RWPE1 (cell line): Measurements from ENCODE around the gene BRD3.

Experiments
- CTCF ChIA-PET: fragments of 350-600 bp; sonication (Branson Sonifier 250); formaldehyde crosslinking; extraction: SDS; loops from one replicate; lab custom pipeline; 2021; lab: Yijun Ruan, JAX
- POLR2A ChIA-PET: fragments of 400-600 bp; formaldehyde crosslinking; extraction: SDS; loops from one replicate; lab custom pipeline; 2020; ENCODE audit warnings: antibody characterized with exemption; ENCODE audit not compliant: low non-redundant PET; lab: Yijun Ruan, JAX
- DNase-seq: peaks from one replicate; pipeline ENCODE4 v3.0.0; 2012; ENCODE audit warnings: low spot score
- H3K27ac ChIP-seq: fragments of 450-650 bp; 2 replicates; pipeline ENCODE4 v1.5.1; 2017
- CTCF ChIP-seq: fragments of 450-650 bp; conservative IDR thresholded peaks from 2 replicates; pipeline ENCODE4 v1.5.1; 2017; ENCODE audit warnings: low read depth, mild to moderate bottlenecking

The BRD3 gene

GRCh38 chr9:133986061-133986460 is 81.8 kb downstream of the BRD3 start:
- peak overlapping the region; percentile 99 for H3K27ac ChIP-seq
- no peak for DNase-seq
- ChIA-PET CTCF (no interaction called here), POLR2A (no interaction called here)
- TF ChIP-seq CTCF: no peak

- peak overlapping the region; percentile 24 for H3K27ac ChIP-seq
- no peak for DNase-seq
- ChIA-PET CTCF (no interaction called here), POLR2A (no interaction called here)
- TF ChIP-seq CTCF: no peak
These were observed 84.7 kb downstream of the BRD3 start for GRCh38 chr9:133982971-133983720.

- ChIA-PET POLR2A (no interaction called here), CTCF (no interaction called here)
- H3K27ac ChIP-seq: peak overlapping the region; percentile 75
- TF ChIP-seq CTCF: no peak
- DNase-seq: no peak
These were observed 85.7 kb downstream of the BRD3 start for GRCh38 chr9:133981958-133982681.

- ChIA-PET CTCF (interaction anchor here (0.7 kb wide), 1 partner anchor 238 kb away, joined by 3 read pairs; no protein-coding TSS in a partner anchor), POLR2A (no interaction called here)
- no peak for DNase-seq
- no peak for TF ChIP-seq CTCF
- peak overlapping the region; percentile 75 for H3K27ac ChIP-seq
These were observed 86.3 kb downstream of the BRD3 start for GRCh38 chr9:133981589-133981957.

GRCh38 chr9:133980864-133981588 is 86.8 kb downstream of the BRD3 start:
- DNase-seq: no peak
- ChIA-PET CTCF (interaction anchor here (0.7 kb wide), 1 partner anchor 238 kb away, joined by 3 read pairs; no protein-coding TSS in a partner anchor), POLR2A (no interaction called here)
- TF ChIP-seq CTCF: no peak
- peak overlapping the region; percentile 75 for H3K27ac ChIP-seq
